Endometrial microvascular endothelial cells (primary cell): Measurements from ENCODE around the gene CDKL2. TPM values are rescaled to one million over a fixed set of nuclear protein-coding genes. Genes with fewer than 3 reads are reported as not detected.

Source experiments
- in situ Hi-C: cut with HindIII; loops from 2 replicates; pipeline ENCODE4 v1.10.0; 2017; ENCODE audit warnings: low sequenced_read_pairs, low pct_unique_long_range_greater_than_20kb; ENCODE audit errors: inconsistent ontology term
- total RNA-seq: library from RNA; depleted of rRNA; stranded (reverse); fragments of >200 nt; gene quantifications from one replicate; pipeline ENCODE4 v1.2.3, GENCODE V29; 2015; ENCODE audit errors: inconsistent ontology term

The CDKL2 gene
- total RNA-seq, 1 donor from 2014 or later, result not detected

- in situ Hi-C loops, result no loop called here
Observed at GRCh38 chr4:75653845-75654503, 23.6 kb upstream of the CDKL2 start.

- in situ Hi-C loops, result no loop called here
Observed at GRCh38 chr4:75644095-75644494, 13.8 kb upstream of the CDKL2 start.

- in situ Hi-C loops, result no loop called here
Observed at GRCh38 chr4:75643651-75644050, 13.3 kb upstream of the CDKL2 start.

- in situ Hi-C loops, result no loop called here
Observed at GRCh38 chr4:75639124-75639695, 8.9 kb upstream of the CDKL2 start.

GRCh38 chr4:75637827-75638226, 7.5 kb upstream of the CDKL2 start:
- in situ Hi-C loops, result no loop called here

- in situ Hi-C loops, result no loop called here
Observed at GRCh38 chr4:75637176-75637575, 6.8 kb upstream of the CDKL2 start.

GRCh38 chr4:75634951-75635350, 4.6 kb upstream of the CDKL2 start:
- in situ Hi-C loops, result no loop called here

GRCh38 chr4:75634281-75634680, 4.0 kb upstream of the CDKL2 start:
- in situ Hi-C loops, result no loop called here

- in situ Hi-C loops, result no loop called here
Observed at GRCh38 chr4:75633846-75634245, 3.5 kb upstream of the CDKL2 start.

GRCh38 chr4:75630937-75631329, 605 bp upstream of the CDKL2 start:
- in situ Hi-C loops, result no loop called here

GRCh38 chr4:75629239-75629638, 1.1 kb downstream of the CDKL2 start:
- in situ Hi-C loops, result no loop called here

- in situ Hi-C loops, result no loop called here
Observed at GRCh38 chr4:75623026-75623425, 7.3 kb downstream of the CDKL2 start.

GRCh38 chr4:75621715-75622114, 8.6 kb downstream of the CDKL2 start:
- in situ Hi-C loops, result no loop called here

GRCh38 chr4:75612306-75612705, 18.0 kb downstream of the CDKL2 start:
- in situ Hi-C loops, result no loop called here

- in situ Hi-C loops, result no loop called here
Observed at GRCh38 chr4:75605928-75606327, 24.4 kb downstream of the CDKL2 start.

- in situ Hi-C loops, result no loop called here
Observed at GRCh38 chr4:75599647-75600046, 30.7 kb downstream of the CDKL2 start.

GRCh38 chr4:75598390-75598789, 31.9 kb downstream of the CDKL2 start:
- in situ Hi-C loops, result no loop called here

GRCh38 chr4:75596061-75596460, 34.3 kb downstream of the CDKL2 start:
- in situ Hi-C loops, result no loop called here

- in situ Hi-C loops, result no loop called here
Observed at GRCh38 chr4:75593393-75593792, 36.9 kb downstream of the CDKL2 start.

- in situ Hi-C loops, result no loop called here
Observed at GRCh38 chr4:75584067-75584466, 46.3 kb downstream of the CDKL2 start.

- in situ Hi-C loops, result no loop called here
Observed at GRCh38 chr4:75567725-75568124, 62.6 kb downstream of the CDKL2 start.
